ENCODE results near the gene FBXL14. TPM values are rescaled to one million over a fixed set of nuclear protein-coding genes. Genes with fewer than 3 reads are reported as not detected.

Gene FBXL14
- total and polyA plus RNA-seq, 2 of the 13 experiments (the other 11 are each of a cell fraction or from before 2014, with no cell fraction given): 7.0 to 7.4 TPM

- no peak for TF ChIP-seq CEBPG (CRISPR knock-in tag; IDR thresholded peaks at IDR 0.05)
- TF ChIP-seq IRF1 (CRISPR knock-in tag; IDR thresholded peaks at IDR 0.05; ENCODE audit: low read depth): no peak
- TF ChIP-seq ZNF639 (CRISPR knock-in tag; conservative IDR thresholded peaks at IDR 0.05): no peak
- TF ChIP-seq DMAP1 (CRISPR knock-in tag; IDR thresholded peaks at IDR 0.05): no peak
- TF ChIP-seq HES4 (CRISPR knock-in tag; IDR thresholded peaks at IDR 0.05; ENCODE audit: borderline replicate concordance): no peak
These were observed 42.2 kb downstream of the FBXL14 start (continued) for GRCh38 chr12:1552171-1552570.

GRCh38 chr12:1551496-1551895, 42.9 kb downstream of the FBXL14 start:
- Histone ChIP-seq H3K4me2 (ENCODE audit: low read depth, low read length) (no peak overlapping the region), H3K4me1 (ENCODE audit: insufficient read depth, low read length) (no peaks in the 10 kb centered on the region), H2AFZ (ENCODE audit: low read length) (no peak overlapping the region), H3K4me3 (replicated peaks in 1 of 3; ENCODE audit: insufficient read depth in 1 of 3, low read depth in 2 of 3, low read length in 3 of 3) (no peak overlapping the region), H3K36me3 (replicated peaks in 1 of 2; ENCODE audit: control insufficient read depth in 1 of 2, insufficient read depth in 2 of 2, low read length in 2 of 2) (no peaks in the 10 kb centered on the region), H3K9ac (ENCODE audit: insufficient read depth, low read depth, low read length) (no peak overlapping the region), H3K79me2 (ENCODE audit: insufficient read depth, low read length) (no peaks in the 10 kb centered on the region), H3K27ac (ENCODE audit: extremely low read length, insufficient read depth, low read length) (no peak overlapping the region), H3K9me3 (ENCODE audit: low read length) (no peaks in the 10 kb centered on the region), H4K20me1 (ENCODE audit: insufficient read depth, low read length) (no peaks in the 10 kb centered on the region), H3K27me3 (ENCODE audit: control insufficient read depth in 1 of 2, insufficient read depth in 2 of 2, low read length in 2 of 2) (peaks cover 4 to 43% of the 10 kb centered on the region in 2 experiments)
- in situ Hi-C loops (cut with HindIII; ENCODE audit: extremely low pct_ligation_motif_present, low pct_unique_long_range_greater_than_20kb) (no loop called here), intact Hi-C loops (cut with micrococcal nuclease; ENCODE audit: unreplicated experiment) (no loop called here)
- BruUV-seq (replicated peaks): no TSS peak
- TF ChIP-seq ZNF350 (CRISPR knock-in tag; IDR thresholded peaks at IDR 0.05; ENCODE audit: borderline replicate concordance, low read depth) (no peak), ZFX (CRISPR knock-in tag; IDR thresholded peaks at IDR 0.05; ENCODE audit: low read depth) (no peak), GTF3A (CRISPR knock-in tag; conservative IDR thresholded peaks at IDR 0.05) (no peak), ZNF597 (CRISPR knock-in tag; IDR thresholded peaks at IDR 0.05) (no peak), RFX1 (IDR thresholded peaks at IDR 0.05) (no peak), ZNF232 (CRISPR knock-in tag; IDR thresholded peaks at IDR 0.05; ENCODE audit: borderline replicate concordance) (no peak), CCAR2 (optimal IDR thresholded peaks at IDR 0.05; ENCODE audit: low read depth, low read length) (no peak), NFRKB (IDR thresholded peaks at IDR 0.05) (no peak), PATZ1 (CRISPR knock-in tag; IDR thresholded peaks at IDR 0.05) (no peak)
- CTCF ChIA-PET (ENCODE audit: low intra/inter-chr PET ratio, low total read pairs): no interaction called here
- 9% methylated on average over 5 of the region's 6 CpGs for WGBS (ENCODE audit: low lambda C conversion rate)
- DNase-seq (ENCODE audit: low spot score): no peak
- POLR2A ChIA-PET: no interaction called here
- ATAC-seq: no peak
- FAIRE-seq: no peak

All from HepG2 (cell line).